ENCODE results near the gene ZDHHC8.

ZDHHC8 gene

DNA sequence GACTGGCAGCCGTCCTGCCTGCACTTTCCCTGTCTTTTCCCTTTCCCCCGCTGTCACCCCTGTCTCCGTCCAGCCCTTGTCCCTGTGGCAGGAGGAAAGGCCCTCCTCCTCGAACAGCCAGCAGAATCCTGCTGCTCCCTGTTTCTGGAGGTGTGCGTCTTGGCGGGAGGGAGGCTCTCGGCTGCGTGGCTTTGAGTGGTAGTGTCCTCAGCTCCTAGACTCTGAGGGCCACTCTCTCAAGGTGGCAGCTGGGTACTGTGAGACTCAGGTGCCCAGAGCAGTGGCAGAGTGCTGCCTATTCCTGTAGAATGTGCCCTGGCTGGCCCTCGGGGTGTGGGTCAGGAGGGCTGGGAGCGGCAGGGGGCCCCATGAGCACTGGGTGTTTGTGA is 24.8 kb upstream of the ZDHHC8 start:
- H3K9me3 Mint-ChIP-seq: no peaks in the 10 kb centered on the region
- DNase-seq (ENCODE audit: low spot score in 2 of 2) (no peak), ATAC-seq (ENCODE audit: low read depth) (no peak)
- H3K36me3 Mint-ChIP-seq: peaks cover 13% of the 10 kb centered on the region
- H3K27ac Mint-ChIP-seq: no peak overlapping the region
- H3K4me1 Mint-ChIP-seq: peaks cover 2% of the 10 kb centered on the region
- H3K4me3 Mint-ChIP-seq: no peak overlapping the region
- H3K27me3 Mint-ChIP-seq: no peaks in the 10 kb centered on the region

DNA sequence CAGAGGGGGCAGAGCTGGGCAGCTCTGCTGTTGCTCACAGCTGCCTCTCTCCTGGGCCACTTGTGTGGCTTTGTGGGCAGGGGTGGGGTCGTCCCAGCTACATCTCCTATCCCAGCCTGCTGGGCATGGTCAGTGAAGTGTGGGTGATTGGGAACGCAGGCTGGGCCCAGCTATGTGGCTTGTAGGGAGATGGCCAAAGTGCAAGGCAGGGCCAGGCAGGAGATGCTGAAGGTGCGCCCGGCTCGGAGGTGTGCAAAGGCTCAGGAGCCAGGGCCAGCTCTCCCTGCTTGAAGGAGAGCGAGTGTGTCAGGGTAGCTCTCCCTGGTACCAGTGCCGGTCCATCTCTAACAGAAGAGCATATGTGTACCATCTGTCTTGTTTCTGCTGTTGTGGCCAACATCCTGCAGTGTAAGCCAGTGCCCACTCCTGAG is 24.1 kb upstream of the ZDHHC8 start:
- Mint-ChIP-seq H3K4me3 (no peak overlapping the region), H3K27ac (no peak overlapping the region), H3K36me3 (peaks cover 13% of the 10 kb centered on the region), H3K27me3 (no peaks in the 10 kb centered on the region), H3K9me3 (no peaks in the 10 kb centered on the region), H3K4me1 (peaks cover 2% of the 10 kb centered on the region)
- DNase-seq (ENCODE audit: low spot score in 2 of 2): no peak
- no peak for ATAC-seq (ENCODE audit: low read depth)

DNA sequence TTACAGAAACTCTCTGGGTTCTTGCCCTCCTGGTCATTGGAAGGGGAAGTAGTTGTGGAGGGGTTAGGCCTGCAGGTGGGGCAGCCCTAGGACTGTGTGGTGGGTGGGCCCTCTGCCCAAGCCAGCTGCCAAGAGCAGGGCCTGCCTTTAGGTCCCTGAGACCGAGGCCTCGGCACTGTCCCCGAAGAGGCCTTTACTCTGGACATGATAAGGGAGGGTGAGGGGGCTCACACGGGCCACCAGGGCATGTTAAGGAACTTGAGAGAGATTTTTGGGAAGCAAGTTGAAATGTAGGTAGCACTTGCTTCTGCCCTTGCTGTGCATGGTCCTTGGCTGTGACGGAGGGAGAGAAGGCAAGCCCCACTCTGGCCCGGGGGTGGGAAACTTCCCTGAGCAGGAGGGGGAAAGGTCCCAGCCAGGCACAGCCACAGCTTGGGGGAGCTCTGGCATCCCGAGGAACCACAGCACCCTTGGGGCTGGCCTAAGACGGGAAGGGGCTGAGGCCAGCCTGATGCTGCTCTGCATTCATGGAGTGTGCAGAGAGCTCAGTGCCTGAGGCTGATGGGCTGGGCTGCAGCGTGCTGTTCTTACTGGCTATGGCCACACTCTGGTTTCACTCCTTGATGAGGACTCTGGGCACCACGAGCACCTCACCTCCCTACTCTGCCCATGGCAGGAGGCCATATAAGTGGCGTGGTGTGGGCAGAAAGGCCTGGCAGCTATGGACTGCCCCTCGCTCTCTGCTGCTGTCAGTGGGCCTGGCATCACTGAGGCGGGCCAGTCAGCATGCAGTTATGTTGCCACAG is 23.4 kb upstream of the ZDHHC8 start:
- Mint-ChIP-seq H3K4me1 (peaks cover 2% of the 10 kb centered on the region), H3K4me3 (no peak overlapping the region), H3K27me3 (no peaks in the 10 kb centered on the region), H3K9me3 (no peaks in the 10 kb centered on the region), H3K36me3 (peaks cover 13% of the 10 kb centered on the region), H3K27ac (no peak overlapping the region)
- DNase-seq (ENCODE audit: low spot score in 2 of 2) (no peak), ATAC-seq (ENCODE audit: low read depth) (no peak)

DNA sequence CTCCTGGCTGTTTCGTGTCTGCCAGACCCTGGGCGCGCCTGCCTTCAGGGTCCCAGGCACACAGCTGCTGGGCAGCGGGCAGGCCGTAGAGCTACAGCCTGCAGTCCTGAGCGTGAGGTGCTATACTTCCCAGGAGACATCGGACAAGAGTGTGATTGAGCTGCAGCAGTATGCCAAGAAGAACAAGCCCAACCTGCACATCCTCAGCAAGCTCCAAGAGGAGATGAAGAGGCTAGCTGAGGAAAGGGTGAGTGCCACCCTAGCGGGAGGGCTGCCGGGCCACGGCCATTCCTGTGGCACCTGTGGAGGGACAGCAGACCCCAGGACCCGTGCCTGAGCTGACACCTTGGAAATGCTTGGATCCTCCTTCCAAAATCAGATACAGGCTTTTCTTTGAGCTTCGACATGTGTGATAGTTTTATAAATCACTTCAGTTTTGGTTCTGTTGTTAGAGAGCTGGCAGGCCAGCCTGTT is 22.8 kb upstream of the ZDHHC8 start:
- no peak overlapping the region for H3K4me3 Mint-ChIP-seq
- H3K4me1 Mint-ChIP-seq: peaks cover 2% of the 10 kb centered on the region
- no peak overlapping the region for H3K27ac Mint-ChIP-seq
- peaks cover 9% of the 10 kb centered on the region for H3K36me3 Mint-ChIP-seq
- no peaks in the 10 kb centered on the region for H3K9me3 Mint-ChIP-seq
- DNase-seq (ENCODE audit: low spot score in 2 of 2) (no peak), ATAC-seq (ENCODE audit: low read depth) (no peak)
- H3K27me3 Mint-ChIP-seq: no peaks in the 10 kb centered on the region

DNA sequence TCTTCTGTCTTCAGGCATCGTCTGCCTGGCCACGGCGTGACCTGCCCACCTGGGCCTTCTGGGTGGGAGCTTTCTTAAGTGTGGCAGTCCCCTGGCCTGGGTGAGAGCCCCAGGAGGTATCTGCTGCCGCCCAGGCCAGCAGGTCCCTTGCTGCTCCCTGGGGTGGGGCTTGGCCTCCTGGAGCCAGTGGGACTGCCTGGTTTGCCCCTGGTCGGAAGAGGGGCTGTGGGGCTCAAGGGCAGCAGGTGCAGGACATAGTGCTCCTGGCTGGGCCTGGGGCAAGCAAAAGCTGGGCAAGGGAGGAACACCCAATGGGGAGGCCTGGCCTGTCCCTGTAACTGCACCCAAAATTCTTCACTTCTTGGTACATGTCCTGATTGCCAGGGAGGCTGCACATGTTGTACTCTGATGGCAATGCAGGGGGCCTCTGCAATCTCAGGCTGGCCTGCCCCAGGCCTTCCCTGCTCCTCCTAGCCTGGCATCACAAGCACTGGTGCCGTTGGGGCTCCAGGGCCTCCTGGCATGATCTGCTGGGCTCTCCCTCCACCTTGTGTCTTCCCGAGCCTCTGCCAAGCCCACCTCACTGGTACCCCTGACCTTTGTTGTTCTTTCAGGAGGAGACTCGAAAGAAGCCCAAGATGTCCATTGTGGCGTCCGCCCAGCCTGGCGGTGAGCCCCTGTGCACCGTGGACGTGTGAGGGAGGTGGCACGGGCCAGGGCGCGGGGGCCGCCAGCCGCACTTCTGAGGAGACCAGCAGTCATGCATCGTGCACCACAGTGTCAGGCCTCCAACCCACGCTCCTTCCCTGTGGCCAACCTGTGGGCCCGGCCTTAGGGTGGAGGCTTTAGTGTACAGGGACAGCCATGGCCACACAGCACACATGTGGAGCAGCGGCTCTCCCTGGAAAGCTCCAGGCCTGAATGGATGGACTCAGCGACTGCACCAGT is 21.9 kb upstream of the ZDHHC8 start:
- H3K9me3 Mint-ChIP-seq: no peaks in the 10 kb centered on the region
- H3K4me1 Mint-ChIP-seq: peaks cover 5% of the 10 kb centered on the region
- no peak overlapping the region for H3K4me3 Mint-ChIP-seq
- ATAC-seq (ENCODE audit: low read depth): no peak
- no peak for DNase-seq (ENCODE audit: low spot score in 2 of 2)
- H3K27ac Mint-ChIP-seq: no peak overlapping the region
- peaks cover 11% of the 10 kb centered on the region for H3K36me3 Mint-ChIP-seq
- no peaks in the 10 kb centered on the region for H3K27me3 Mint-ChIP-seq

DNA sequence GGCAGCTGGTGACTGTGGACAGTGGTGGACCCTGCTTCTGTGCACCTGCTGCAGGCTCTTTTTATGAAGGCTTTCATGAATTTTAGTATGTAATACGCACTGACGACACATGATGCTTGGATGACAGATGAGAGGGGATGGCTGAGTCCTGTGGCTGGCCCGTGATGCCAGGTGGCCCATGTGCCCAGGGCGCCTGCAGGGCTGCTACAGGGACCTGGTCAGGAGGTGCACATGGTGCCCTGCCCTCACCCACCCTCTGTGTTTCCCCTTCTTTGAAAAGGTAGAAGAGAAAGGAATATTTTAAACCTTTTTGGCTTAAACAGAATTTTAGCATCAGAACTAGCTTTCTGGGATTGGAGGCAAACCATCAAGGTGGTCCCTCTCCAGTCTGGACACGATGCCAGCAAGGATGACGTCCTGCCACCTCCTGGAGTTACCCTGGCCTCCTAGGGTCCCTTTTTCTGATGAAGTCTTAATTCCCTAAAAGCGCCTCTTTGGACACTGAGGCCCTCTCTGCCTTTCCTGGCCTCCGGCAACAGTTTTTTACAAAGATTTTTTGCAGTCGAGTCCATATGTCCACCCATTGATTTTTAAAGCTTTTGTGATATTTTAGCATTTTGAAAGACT is 21.1 kb upstream of the ZDHHC8 start:
- Mint-ChIP-seq H3K4me3 (no peak overlapping the region), H3K36me3 (peaks cover 14% of the 10 kb centered on the region), H3K9me3 (no peaks in the 10 kb centered on the region), H3K27ac (no peak overlapping the region), H3K4me1 (peaks cover 9% of the 10 kb centered on the region), H3K27me3 (no peaks in the 10 kb centered on the region)
- ATAC-seq (ENCODE audit: low read depth): no peak
- DNase-seq (ENCODE audit: low spot score in 2 of 2): no peak

DNA sequence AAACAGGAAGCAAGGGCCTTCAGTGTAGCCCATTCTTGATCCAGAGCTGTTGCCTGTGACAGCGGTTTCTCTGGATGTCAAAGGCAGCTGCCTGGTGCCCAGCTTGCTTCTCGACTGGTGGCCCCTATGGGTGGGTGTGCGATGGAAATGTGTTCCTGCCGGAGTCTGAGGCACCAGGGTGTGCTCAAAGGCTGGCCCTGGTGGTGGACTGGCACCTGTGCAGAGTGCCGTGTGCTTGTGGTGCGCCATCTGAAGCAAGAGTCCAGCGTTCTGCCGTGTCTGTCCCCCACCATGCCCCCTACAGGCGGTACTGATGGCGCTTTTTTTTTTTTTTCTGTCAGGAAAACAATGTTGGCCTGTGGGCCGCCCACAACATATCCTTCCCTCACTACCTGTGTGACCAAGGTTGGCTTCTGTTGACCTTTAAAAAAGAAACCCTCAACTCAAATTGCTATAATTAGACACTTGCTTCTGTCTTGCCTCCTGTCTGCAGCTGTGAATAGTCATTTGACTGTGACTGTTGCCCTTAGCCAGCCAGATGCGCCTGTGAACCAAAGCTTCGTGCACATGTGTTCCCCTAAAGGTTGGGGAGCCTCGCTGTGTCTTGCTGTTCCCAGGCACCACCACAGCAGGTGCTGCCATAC is 20.4 kb upstream of the ZDHHC8 start:
- H3K9me3 Mint-ChIP-seq: no peaks in the 10 kb centered on the region
- peaks cover 14% of the 10 kb centered on the region for H3K36me3 Mint-ChIP-seq
- H3K27ac Mint-ChIP-seq: no peak overlapping the region
- ATAC-seq (ENCODE audit: low read depth) (peak; percentile 70), DNase-seq (ENCODE audit: low spot score in 2 of 2) (no peak)
- peaks cover 9% of the 10 kb centered on the region for H3K4me1 Mint-ChIP-seq
- H3K4me3 Mint-ChIP-seq: no peak overlapping the region
- no peaks in the 10 kb centered on the region for H3K27me3 Mint-ChIP-seq

- Mint-ChIP-seq H3K9me3 (no peaks in the 10 kb centered on the region), H3K4me1 (peaks cover 15% of the 10 kb centered on the region), H3K4me3 (no peak overlapping the region), H3K36me3 (peaks cover 12% of the 10 kb centered on the region), H3K27ac (peak overlapping the region; percentile 72), H3K27me3 (no peaks in the 10 kb centered on the region)
- ATAC-seq (ENCODE audit: low read depth) (no peak), DNase-seq (ENCODE audit: low spot score in 2 of 2) (no peak)
These were observed 19.6 kb upstream of the ZDHHC8 start for GRCh38 chr22:20111689-20112622.

DNA sequence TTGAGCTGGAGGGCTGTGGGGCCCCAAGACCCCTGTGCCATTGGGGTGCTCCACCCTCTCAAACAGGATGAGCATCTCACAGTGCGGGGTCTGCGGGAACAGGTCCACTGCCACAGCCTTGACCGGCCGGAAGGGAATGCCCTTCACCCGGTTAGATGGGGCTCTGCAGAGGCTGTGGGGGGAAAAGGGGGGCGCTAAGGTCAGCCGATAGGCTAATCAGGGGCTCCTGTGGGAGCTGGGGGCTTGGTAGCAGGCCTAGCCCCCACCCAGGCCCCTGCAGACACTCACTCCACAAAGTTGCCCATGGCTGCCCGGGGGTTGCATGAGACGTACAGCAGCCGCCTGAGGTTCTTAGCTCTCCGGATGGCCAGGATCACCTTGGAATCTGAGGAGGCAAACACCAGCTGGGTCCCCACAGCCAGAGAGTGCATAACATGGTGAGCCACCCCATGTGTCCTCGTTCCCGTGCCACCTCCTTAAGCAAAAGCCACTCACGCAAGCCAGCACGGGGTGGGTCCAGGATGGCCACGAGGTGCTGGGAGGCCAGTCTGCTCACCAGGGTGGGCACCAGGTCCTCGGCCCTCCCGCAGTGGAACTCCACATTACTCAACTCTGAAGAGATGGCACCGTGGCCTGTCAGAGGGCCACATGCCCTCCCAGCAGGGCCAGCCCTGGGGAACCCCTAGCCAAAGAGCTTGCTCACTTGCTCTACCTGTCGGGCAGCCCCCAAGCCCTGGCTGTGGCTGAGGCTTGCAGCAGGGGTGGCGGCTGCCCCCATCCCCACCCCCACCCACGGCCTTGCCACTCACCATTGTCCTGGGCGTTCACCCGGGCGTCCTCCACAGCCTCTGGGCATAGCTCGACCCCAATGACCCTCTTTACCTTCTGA is 18.7 kb upstream of the ZDHHC8 start:
- no peak for DNase-seq (ENCODE audit: low spot score in 2 of 2)
- Mint-ChIP-seq H3K36me3 (peaks cover 10% of the 10 kb centered on the region), H3K4me1 (peaks cover 15% of the 10 kb centered on the region), H3K4me3 (no peak overlapping the region), H3K9me3 (no peaks in the 10 kb centered on the region), H3K27ac (no peak overlapping the region), H3K27me3 (no peaks in the 10 kb centered on the region)
- no peak for ATAC-seq (ENCODE audit: low read depth)

- no peak for ATAC-seq (ENCODE audit: low read depth)
- Mint-ChIP-seq H3K9me3 (no peaks in the 10 kb centered on the region), H3K27me3 (no peaks in the 10 kb centered on the region), H3K36me3 (peaks cover 6% of the 10 kb centered on the region), H3K27ac (no peak overlapping the region), H3K4me3 (no peak overlapping the region), H3K4me1 (peaks cover 16% of the 10 kb centered on the region)
- DNase-seq (ENCODE audit: low spot score in 2 of 2): no peak
These were observed 17.9 kb upstream of the ZDHHC8 start for GRCh38 chr22:20113551-20114310.

GRCh38 chr22:20114506-20115475 is 16.8 kb upstream of the ZDHHC8 start:
- Mint-ChIP-seq H3K27me3 (no peaks in the 10 kb centered on the region), H3K27ac (peak overlapping the region; percentile 89), H3K36me3 (peaks cover 7% of the 10 kb centered on the region), H3K4me1 (peaks cover 18% of the 10 kb centered on the region), H3K4me3 (peak overlapping the region; percentile 62), H3K9me3 (no peaks in the 10 kb centered on the region)
- DNase-seq (ENCODE audit: low spot score in 2 of 2) (no peak), ATAC-seq (ENCODE audit: low read depth) (no peak)
